Tibial nerve (tissue), 4 donors: Measurements from ENCODE around the gene ATP2B3. TPM values are rescaled to one million over a fixed set of nuclear protein-coding genes. Genes with fewer than 3 reads are reported as not detected.

Source experiments
- DNase-seq, 2 donors: peaks; one replicate each; pipeline ENCODE4 v3.0.0-alpha.2; 2019; ENCODE audit warnings: low spot score in 2 of 2
- H3K27ac ChIP-seq, 4 donors: fragments of 200-600 bp; sonication (generic) in 3 of 4; one replicate each; pipeline ENCODE4 v1.5.1; 2017 to 2019; ENCODE audit warnings: mild to moderate bottlenecking in 1 of 4
- H3K27me3 ChIP-seq, 2 donors: fragments of 200-600 bp; sonication (generic) in 1 of 2; one replicate each; pipeline versions ENCODE4 v1.5.1 to v1.6.0; 2017 to 2019
- H3K36me3 ChIP-seq, 3 donors: fragments of 200-600 bp; sonication (generic); one replicate each; pipeline ENCODE4 v1.5.1; 2018 to 2019
- H3K4me1 ChIP-seq, 4 donors: fragments of 200-600 bp; sonication (generic) in 3 of 4; one replicate each; pipeline ENCODE4 v1.5.1; 2017 to 2019
- H3K4me3 ChIP-seq, 4 donors: fragments of 200-600 bp; sonication (generic) in 3 of 4; one replicate each; pipeline ENCODE4 v1.5.1; 2017 to 2019; ENCODE audit warnings: mild to moderate bottlenecking in 1 of 4, moderate library complexity in 1 of 4
- H3K9me3 ChIP-seq, 4 donors: fragments of 200-600 bp; sonication (generic) in 3 of 4; one replicate each; pipeline ENCODE4 v1.5.1; 2017 to 2019
- EP300 ChIP-seq, 2 donors: sonication (generic); formaldehyde crosslinking; IDR thresholded peaks; one replicate each; pipeline ENCODE4 v1.6.1; 2017; ENCODE audit warnings: antibody characterized with exemption in 2 of 2, mild to moderate bottlenecking in 1 of 2
- POLR2A ChIP-seq, 2 donors: fragments of 450-650 bp; IDR thresholded peaks; one replicate each; pipeline ENCODE4 v1.6.1; 2017; ENCODE audit warnings: antibody characterized with exemption in 2 of 2, mild to moderate bottlenecking in 2 of 2, moderate library complexity in 2 of 2
- WGBS, 2 donors: methylation state at CpG; one replicate each; pipeline ENCODE4 v1.1.5; 2018; 5-methylcytosine and 5-hydroxymethylcytosine counted together
- total RNA-seq, 4 donors: library from RNA; depleted of rRNA; stranded (reverse); fragments of >200 nt; gene quantifications; one replicate each; pipeline ENCODE4 v1.1.0, GENCODE V29; 2016
- TF ChIP-seq, protein P1 (sequence below), 5 experiments: fragments of 200-600 bp in 3 of 5; fragments of 450-650 bp in 2 of 5; sonication (generic) in 3 of 5; IDR thresholded peaks; one replicate each; pipeline ENCODE4 v1.5.1; 2016 to 2019; ENCODE audit warnings: antibody characterized with exemption in 5 of 5, mild to moderate bottlenecking in 3 of 5, moderate library complexity in 2 of 5

Gene ATP2B3
- total RNA-seq, 4 donors from 2014 or later = not detected

DNA sequence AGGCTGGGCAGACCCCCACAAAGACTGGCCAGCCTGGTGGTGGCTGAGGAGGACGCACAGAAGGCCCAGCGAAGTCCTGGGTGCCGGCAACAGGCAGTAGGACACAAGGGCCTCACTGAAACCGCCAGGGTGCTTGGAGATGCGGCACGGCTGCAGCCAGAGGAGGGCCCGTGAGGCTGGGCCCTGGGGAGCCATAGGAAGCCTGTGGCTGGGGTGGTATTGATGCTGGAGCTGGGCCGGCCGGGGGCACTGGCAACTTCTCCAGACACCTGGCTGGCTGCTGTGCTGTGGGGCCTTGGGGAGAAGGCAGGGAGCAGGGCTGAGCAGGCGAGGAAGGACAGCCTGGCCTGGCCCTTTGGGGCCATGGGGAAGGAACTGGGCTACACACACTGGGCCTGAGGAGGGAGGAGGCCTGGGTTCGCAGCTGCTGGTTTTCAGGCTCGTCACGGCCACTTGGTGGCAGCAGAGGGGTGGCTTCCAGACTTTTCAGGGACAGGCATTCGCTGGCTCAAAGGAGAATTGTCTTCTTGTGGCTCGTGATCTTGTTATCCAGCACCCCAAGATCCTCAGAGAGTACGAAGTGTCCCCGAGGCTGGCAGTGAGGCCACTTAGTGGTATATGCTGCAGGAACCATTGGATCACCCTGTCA, 37.2 kb downstream of the ATP2B3 start:
- peak overlapping the region in 1 of 4 donors; percentile 29 for H3K27ac ChIP-seq
- H3K9me3 ChIP-seq = no peaks in the 10 kb centered on the region
- no peak for TF ChIP-seq EP300 (IDR thresholded peaks at IDR 0.05)
- TF ChIP-seq, protein P1, sequence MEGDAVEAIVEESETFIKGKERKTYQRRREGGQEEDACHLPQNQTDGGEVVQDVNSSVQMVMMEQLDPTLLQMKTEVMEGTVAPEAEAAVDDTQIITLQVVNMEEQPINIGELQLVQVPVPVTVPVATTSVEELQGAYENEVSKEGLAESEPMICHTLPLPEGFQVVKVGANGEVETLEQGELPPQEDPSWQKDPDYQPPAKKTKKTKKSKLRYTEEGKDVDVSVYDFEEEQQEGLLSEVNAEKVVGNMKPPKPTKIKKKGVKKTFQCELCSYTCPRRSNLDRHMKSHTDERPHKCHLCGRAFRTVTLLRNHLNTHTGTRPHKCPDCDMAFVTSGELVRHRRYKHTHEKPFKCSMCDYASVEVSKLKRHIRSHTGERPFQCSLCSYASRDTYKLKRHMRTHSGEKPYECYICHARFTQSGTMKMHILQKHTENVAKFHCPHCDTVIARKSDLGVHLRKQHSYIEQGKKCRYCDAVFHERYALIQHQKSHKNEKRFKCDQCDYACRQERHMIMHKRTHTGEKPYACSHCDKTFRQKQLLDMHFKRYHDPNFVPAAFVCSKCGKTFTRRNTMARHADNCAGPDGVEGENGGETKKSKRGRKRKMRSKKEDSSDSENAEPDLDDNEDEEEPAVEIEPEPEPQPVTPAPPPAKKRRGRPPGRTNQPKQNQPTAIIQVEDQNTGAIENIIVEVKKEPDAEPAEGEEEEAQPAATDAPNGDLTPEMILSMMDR (IDR thresholded peaks at IDR 0.05) = peak; percentile 48 to 77 (median 63)
- H3K4me1 ChIP-seq = peaks cover 0 to 4% (median 0%) of the 10 kb centered on the region in 4 donors
- peaks cover 0 to 6% of the 10 kb centered on the region in 2 donors for H3K27me3 ChIP-seq
- 53% methylated on average over 15 of the region's 17 CpGs; no CpG with 5 or more reads in 1 of the 2 donors for WGBS, 2 donors
- peak; percentile 41 for DNase-seq
- H3K4me3 ChIP-seq = no peak overlapping the region
- no peaks in the 10 kb centered on the region for H3K36me3 ChIP-seq

DNA sequence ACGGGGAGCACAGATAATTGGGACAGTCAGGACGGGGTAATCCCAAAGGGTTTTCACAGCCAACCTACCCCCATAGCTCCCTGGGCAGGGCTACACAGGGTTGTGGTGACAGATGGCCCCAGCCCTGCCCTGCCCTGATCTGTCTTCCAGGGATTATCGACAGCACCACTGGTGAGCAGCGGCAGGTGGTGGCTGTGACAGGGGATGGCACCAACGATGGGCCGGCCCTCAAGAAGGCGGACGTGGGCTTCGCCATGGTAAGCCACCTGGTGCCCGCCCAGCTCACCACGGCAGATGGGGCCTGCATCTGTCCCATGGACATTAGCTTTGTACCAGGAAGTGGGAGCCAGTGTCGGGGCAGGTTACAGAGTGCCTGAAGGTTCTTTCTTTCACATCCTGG, 39.3 kb downstream of the ATP2B3 start:
- Histone ChIP-seq H3K4me1 (peaks cover 0 to 4% (median 0%) of the 10 kb centered on the region in 4 donors), H3K27me3 (peaks cover 0 to 6% of the 10 kb centered on the region in 2 donors), H3K36me3 (no peaks in the 10 kb centered on the region), H3K27ac (no peak overlapping the region), H3K4me3 (no peak overlapping the region), H3K9me3 (no peaks in the 10 kb centered on the region)
- TF ChIP-seq EP300 (IDR thresholded peaks at IDR 0.05) = no peak
- TF ChIP-seq, protein P1 (IDR thresholded peaks at IDR 0.05) = no peak
- TF ChIP-seq POLR2A (IDR thresholded peaks at IDR 0.05) = no peak
- no peak for DNase-seq
- WGBS, 2 donors = 90 to 100% methylated on average over 1 to 11 of the region's 12 CpGs

DNA sequence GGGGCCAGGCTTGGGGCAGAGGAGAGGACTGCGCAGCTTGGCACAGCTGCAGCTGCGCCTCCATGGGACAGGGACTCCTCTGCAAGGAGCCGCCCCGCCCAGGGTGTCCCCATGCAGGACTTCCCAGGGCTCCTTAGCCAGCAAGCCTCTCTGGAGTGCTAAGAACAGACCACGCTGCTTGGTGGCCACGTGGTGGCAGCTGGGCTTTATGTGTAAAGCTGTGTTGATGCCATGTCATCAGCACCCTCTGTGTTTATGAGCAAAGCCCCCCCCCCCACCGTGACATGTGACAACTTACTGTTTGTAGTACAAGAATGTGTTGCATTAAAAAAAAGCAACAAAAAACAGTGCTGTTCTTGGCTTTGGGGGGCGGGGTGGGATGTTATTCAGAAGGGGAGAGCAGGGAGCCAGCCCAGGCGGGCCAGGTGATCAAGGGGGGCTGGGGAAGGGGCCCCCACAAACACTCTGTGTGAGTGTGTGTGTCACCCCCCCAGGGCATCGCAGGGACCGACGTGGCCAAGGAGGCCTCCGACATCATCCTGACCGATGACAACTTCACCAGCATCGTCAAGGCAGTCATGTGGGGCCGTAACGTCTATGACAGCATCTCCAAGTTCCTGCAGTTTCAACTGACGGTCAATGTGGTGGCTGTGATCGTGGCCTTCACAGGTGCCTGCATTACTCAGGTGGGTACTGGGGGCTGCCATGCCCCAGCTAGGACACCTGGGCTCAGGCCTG, 40.3 kb downstream of the ATP2B3 start:
- no peaks in the 10 kb centered on the region for H3K9me3 ChIP-seq
- H3K27me3 ChIP-seq = peaks cover 0 to 6% of the 10 kb centered on the region in 2 donors
- no peak for DNase-seq
- H3K27ac ChIP-seq = no peak overlapping the region
- no peaks in the 10 kb centered on the region for H3K36me3 ChIP-seq
- 74 to 77% methylated on average over 8 to 19 of the region's 19 CpGs for WGBS, 2 donors
- no peak overlapping the region for H3K4me3 ChIP-seq
- H3K4me1 ChIP-seq = peaks cover 0 to 4% (median 0%) of the 10 kb centered on the region in 4 donors
- no peak for TF ChIP-seq EP300 (IDR thresholded peaks at IDR 0.05)
- TF ChIP-seq, protein P1 (IDR thresholded peaks at IDR 0.05) = no peak

DNA sequence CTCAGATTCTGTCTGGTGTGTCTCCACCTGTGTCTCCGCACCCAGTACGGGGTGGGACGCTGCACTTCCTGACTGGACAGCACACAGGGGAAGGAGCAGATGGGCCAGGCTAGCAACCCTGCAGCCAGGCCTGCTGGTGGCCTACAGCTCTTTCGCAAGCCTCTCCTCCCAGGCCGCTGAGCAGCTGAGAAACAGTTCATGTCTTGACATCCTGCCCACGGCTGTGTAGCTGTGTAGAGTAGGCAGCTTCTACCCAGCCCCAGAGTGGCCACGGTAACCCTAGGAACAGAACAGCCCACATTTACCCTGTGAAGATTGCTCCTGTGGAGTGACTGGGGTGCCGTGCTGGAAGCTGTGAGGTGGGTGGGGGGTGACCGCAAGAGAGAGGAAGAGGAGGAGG, 42.6 kb downstream of the ATP2B3 start:
- H3K36me3 ChIP-seq = no peaks in the 10 kb centered on the region
- no peak for TF ChIP-seq POLR2A (IDR thresholded peaks at IDR 0.05)
- TF ChIP-seq EP300 (IDR thresholded peaks at IDR 0.05) = no peak
- TF ChIP-seq, protein P1 (IDR thresholded peaks at IDR 0.05) = no peak
- H3K9me3 ChIP-seq = no peaks in the 10 kb centered on the region
- H3K4me1 ChIP-seq = peaks cover 0 to 2% (median 0%) of the 10 kb centered on the region in 4 donors
- 52 to 73% methylated on average over 2 to 8 of the region's 9 CpGs for WGBS, 2 donors
- no peak overlapping the region for H3K4me3 ChIP-seq
- no peak overlapping the region for H3K27ac ChIP-seq
- DNase-seq = no peak
- H3K27me3 ChIP-seq = peaks cover 0 to 6% of the 10 kb centered on the region in 2 donors

DNA sequence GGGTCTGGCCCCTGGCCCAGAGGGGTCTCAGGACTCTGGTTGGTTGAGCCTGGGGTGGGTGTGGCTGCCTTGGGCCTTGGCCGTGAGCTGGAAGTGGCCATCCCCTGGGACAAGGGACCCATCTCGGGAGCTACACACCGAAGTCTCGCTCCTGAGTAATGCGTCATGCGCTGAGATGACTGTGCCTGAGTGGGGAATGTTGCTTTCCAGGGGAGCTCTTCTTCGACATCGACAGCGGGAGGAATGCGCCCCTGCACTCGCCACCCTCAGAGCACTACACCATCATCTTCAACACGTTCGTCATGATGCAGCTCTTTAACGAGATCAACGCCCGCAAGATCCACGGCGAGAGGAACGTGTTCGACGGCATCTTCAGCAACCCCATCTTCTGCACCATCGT, 43.0 kb downstream of the ATP2B3 start:
- Histone ChIP-seq H3K9me3 (no peaks in the 10 kb centered on the region), H3K36me3 (no peaks in the 10 kb centered on the region), H3K27ac (no peak overlapping the region), H3K4me1 (no peaks in the 10 kb centered on the region), H3K4me3 (no peak overlapping the region), H3K27me3 (peaks cover 0 to 6% of the 10 kb centered on the region in 2 donors)
- TF ChIP-seq, protein P1 (IDR thresholded peaks at IDR 0.05) = no peak
- TF ChIP-seq POLR2A (IDR thresholded peaks at IDR 0.05) (no peak), EP300 (IDR thresholded peaks at IDR 0.05) (no peak)
- WGBS, 2 donors = 67 to 90% methylated on average over 3 to 22 of the region's 22 CpGs
- DNase-seq = no peak
